Endothelial cell of umbilical vein (primary cell): ENCODE data around the gene CLDN8.

ENCODE experiments used
- MYC ChIP-seq: IDR thresholded peaks from one replicate; pipeline ENCODE4 v1.6.1; 2011; ENCODE audit warnings: mild to moderate bottlenecking, low read depth, low read length
- POLR2A ChIP-seq: IDR thresholded peaks from 2 replicates; pipeline ENCODE4 v1.6.1; 2012; ENCODE audit warnings: low read depth, mild to moderate bottlenecking, control low read depth, low read length
- POLR2AphosphoS5 ChIP-seq: IDR thresholded peaks from 2 replicates; pipeline ENCODE4 v1.6.1; 2012; ENCODE audit warnings: low read depth, mild to moderate bottlenecking, control low read depth, low read length, moderate library complexity; ENCODE audit not compliant: insufficient read depth

GRCh38 chr21:30190554-30190953 is 25.3 kb downstream of the CLDN8 start:
- TF ChIP-seq POLR2A: no peak
- no peak for TF ChIP-seq POLR2AphosphoS5
- TF ChIP-seq MYC: no peak
